GM21367 (cell line): ENCODE results near the gene ZSWIM6.

Experiments used
- ATAC-seq: cut with Tn5 transposase; IDR thresholded peaks from one replicate; pipeline ENCODE4 v1.9.1; 2021; ENCODE audit not compliant: unreplicated experiment

Gene ZSWIM6

GRCh38 chr5:61306531-61307131, 25.4 kb upstream of the ZSWIM6 start:
- ATAC-seq: peak; percentile 91

DNA sequence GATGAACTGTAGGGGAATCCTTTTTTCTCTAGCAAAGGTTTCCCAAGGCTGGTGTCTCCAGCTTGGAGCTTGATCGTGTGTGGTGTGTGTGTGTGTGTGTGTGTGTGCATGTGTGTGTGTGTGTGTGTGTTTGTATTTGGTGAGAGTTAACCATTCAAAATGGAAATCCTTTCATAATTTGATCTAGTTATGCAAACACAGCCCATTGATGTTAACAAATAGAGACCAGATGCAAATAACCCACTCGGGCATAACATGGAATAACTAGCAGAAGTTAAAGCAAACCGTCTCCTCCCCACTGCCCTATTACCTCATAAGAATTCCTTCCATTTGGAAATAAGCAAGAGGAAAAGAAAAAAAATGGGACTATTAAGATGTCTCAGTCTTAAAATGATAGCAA, 24.9 kb upstream of the ZSWIM6 start:
- no peak for ATAC-seq

GRCh38 chr5:61307611-61308010, 24.4 kb upstream of the ZSWIM6 start:
- ATAC-seq: no peak

DNA sequence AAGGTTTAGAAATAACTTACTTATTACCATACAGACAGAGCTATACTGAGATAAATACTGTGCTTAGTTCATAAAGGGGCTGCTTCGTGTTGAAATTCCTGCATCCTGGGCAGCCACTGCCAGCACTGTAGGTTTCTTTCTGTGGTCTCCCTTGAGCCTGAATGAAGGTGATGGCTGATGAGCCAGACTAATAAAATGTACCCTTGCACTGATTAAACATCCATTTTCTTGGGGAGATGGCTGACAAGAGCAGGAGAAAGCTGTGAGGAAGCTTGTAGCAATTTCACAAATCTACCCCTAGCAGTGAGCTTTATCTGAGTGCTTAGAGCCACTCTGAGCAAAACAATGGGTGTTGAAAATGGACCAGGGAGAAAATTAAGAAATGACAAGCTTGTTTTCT, 23.3 kb upstream of the ZSWIM6 start:
- no peak for ATAC-seq

GRCh38 chr5:61309115-61309514, 22.9 kb upstream of the ZSWIM6 start:
- ATAC-seq: no peak

- ATAC-seq: no peak
Measured at GRCh38 chr5:61311056-61311610, 20.9 kb upstream of the ZSWIM6 start.

GRCh38 chr5:61311836-61312808, 19.9 kb upstream of the ZSWIM6 start:
- no peak for ATAC-seq

DNA sequence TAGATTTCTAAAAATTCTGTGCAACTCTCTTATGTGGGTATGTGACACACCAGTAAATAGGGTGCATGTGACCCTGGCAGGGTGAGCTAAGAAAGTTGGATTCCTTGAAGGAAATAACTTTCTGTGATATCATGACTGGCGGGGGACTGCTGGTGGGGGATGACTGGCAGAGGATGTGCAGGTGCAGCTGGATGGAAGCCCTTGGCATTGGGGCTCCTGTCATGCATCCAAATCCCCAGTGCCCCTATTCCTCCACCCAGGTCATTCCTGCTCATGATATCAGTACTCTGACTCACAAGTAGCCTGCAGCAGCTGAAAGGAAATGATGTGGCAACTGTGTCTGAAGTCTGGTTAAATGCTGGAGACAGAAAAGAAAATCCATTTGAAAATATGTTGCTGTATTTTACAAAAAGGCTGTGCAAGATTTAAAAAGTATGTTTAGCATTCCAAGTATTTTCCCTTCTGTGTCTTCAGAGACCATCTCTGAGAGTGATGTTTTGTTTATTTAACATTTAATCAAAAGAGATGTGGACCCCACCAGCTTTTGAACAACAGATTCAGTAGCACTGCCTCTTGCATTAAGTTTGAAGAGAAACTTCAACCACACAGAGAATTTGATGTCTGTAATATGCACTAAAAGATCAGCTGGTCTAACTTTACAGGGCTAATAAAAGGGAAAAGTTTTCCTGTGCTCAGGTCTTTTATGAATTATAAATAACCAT, 17.9 kb upstream of the ZSWIM6 start:
- ATAC-seq: no peak

DNA sequence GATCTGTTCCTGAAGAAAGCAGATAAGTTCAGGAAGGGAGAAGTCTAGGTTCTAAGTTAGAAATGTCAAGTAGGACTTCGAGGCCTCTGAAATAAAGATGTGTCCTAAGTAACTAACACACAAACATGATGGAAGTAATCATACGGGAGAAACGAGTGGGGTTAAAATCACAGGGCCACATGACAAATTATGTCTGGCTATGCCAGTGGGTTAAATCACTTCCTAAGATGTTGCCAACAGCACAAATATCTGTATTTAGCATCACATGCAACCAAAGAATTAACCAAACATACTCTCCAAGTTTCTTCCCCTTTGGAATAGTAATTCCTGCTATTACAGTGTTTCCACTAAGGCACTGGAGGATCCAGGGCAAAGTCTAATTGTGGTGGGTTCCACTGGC, 13.7 kb upstream of the ZSWIM6 start:
- no peak for ATAC-seq

DNA sequence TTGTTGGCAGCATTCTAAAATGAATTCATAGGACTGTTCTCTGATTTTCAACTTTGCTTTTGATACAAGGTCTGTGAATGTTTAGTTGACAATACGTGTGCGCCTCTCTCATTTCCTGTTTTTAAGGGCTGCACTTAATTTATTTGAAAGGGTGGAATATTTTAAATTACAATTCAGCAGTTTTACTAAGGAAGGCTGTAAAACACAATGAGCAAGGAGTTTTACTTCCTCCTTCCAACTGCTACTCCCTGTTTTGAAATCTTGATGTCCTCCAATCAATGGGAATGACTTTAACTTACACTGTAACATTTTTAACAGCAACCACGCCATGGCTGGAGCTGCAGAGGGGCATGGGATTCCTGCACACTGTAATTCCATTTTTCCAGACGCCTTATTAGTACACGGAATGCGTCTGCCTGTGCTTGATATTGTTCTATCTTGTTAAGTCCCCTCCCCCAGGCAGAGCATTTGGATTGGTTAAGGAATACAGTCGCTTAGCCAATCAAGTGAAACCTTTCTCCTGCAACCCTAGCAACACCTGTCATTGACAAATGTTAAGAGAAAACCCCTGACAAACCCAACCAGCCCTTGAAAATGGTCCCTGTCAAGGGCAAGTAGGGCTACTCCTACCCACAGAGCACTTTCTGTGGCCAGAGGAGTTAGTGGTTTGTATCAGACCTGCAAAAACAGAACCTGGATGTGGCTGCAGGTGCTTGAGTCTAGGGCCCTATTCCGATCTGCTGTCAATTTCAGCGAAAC, 12.5 kb upstream of the ZSWIM6 start:
- ATAC-seq: peak; percentile 99

- no peak for ATAC-seq
Measured at GRCh38 chr5:61320860-61321259, 11.2 kb upstream of the ZSWIM6 start.

DNA sequence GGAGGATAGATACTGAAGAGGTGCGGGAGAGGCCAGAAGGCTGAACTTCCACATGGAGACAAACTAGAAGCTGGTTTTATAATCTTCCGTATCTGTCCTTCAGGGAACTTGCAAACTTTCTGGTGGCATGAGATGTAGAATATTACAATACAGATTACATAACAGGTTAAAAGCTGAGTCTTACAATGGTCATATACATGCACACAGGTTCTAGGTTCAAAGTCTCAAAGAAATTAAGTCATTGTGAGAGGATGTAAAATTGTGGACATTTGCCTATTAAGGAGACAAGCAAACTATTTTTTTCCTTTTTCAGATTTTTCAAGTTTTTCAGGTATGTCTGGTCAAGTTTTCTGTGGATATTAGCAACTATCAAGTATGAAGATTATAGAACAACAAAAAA, 10.4 kb upstream of the ZSWIM6 start:
- ATAC-seq: no peak

DNA sequence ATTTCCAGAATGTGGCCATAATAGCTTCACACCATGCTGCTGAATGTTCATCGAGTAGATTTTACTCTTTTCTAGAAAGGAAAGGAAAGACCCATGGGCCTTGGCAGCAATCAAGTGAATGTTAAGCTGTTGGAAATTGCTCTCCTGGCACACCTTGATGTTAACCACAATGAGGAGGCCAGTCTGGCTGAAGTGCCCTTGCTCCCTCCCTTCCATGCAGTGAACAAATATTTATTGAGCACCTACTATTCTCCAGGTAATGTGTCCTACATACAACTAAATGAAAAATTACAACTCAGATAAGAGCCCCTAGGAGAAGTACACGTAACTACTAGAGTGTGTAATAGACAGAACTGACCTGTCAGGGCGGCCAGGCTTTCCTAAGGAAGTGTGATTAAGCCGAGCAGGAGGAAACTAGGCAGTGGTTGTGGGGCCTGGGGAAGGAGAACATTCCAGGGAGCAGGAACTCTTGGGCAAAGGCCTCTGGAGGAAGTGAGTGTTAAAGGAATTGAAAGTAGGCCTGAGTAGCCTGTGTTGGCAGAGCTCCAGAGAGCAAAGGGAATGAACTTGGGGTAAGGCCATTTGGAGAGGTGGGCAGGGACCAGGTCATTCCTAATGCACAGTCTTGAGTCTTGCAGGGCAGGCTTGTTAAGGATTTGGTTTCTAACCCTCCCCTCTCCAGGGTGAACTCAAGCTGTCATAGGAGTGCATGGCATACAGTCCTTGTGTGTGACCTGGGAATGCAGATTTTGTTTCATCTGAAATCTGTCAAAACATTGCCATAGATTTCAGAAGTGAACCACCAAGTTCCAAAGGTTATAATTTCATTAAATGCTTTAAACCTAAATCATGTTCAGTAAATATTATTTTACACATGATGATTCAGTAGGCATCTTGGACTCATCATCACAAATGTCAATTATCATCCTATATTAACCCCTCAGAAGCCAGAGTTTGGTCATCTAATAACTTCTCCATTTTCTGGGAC, 9.0 kb upstream of the ZSWIM6 start:
- ATAC-seq: no peak

DNA sequence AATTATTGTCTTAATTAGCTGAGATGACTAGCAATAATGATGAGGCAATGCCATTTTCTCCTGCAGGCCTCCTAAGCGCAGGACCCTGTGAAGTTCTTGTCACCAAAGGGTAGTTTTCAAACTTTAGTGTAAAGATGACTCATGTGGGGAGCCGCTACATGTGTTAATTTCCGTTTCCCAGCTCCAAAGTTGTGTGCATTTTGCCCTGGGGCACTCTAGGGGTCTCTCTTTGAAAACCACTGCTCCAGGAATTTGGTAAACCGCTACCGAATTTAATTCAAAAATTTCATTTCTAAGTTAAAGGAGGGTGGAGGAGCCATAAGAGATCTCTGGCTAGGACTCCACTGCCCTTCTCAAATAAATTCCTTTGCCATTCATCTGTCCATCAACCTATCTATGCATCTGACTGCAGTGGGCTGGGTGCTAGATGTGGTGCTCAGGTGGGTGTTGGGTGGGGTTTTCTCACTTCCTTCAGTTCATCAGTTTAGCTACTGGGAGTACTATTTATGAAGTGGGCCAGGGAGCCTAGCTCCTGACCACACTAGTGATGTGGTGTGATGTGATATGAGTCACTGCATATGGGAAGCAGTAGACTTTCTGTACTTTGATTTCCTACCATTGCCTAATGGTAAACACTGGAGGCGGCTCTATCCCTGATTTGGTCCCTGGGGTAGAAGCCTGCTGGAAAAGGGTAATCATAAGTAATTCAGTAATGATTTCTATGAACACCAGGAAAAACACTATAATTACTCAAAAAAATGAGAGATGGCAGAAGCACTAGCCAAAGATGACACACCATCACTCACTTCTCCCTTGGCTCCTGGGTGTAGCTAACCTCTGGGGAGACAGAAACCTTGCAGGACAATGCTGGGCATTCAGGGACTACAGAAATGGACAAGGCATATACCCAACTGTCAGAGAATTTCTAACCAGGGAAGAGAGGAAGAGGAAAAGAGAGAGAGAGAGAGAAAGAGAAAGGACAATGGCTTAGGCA, 4.0 kb upstream of the ZSWIM6 start:
- peak; percentile 31 for ATAC-seq

GRCh38 chr5:61328791-61329549, 3.1 kb upstream of the ZSWIM6 start:
- ATAC-seq: no peak

- ATAC-seq: no peak
Measured at GRCh38 chr5:61329550-61330128, 2.4 kb upstream of the ZSWIM6 start.

DNA sequence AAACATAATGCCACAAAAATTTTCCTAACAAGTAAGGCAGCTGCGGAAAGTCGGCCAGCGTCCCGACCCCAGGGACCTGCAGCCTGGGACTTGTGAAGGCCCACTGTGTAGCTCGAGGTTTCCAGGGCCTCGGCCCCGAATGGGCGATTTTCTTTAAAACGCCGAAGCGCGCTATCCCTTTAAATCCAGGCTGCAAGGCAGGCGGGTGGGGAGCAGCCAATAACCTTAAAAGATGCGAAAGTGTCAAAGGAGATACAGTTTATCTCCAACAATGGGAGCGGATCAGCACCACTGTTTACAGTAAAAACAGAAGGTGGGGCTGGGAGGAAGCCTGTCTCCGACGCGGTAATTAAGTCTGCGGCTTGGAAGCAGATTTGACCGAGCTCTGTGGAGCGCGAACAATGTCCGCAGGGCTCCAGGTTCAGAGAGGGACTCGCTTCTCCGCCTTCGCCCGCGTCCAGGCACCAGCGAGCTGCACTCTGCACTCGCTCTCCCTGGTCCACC, 1.7 kb upstream of the ZSWIM6 start:
- ATAC-seq: no peak
